Right lobe of liver (tissue), 6 donors: ENCODE results near the gene ZC3HAV1. TPM values are rescaled to one million over a fixed set of nuclear protein-coding genes. Genes with fewer than 3 reads are reported as not detected.
A peak's percentile ranks its signal among the peaks of the same experiment; 100 is the strongest.
"Not testable (repeated sequence)": the region's sequence is repeated elsewhere in the genome, so short reads cannot be mapped to it uniquely, and the experiment has no call there.

Experiments
- ATAC-seq, 4 donors: fragments of 200-7000 bp; cut with Tn5 transposase; one replicate each; pipeline ENCODE4 v1.9.1; 2020; ENCODE audit warnings: mild to moderate bottlenecking in 4 of 4, moderate library complexity in 4 of 4
- DNase-seq, 3 donors: peaks; one replicate each; pipeline ENCODE4 v3.0.0-alpha.2; 2020
- H3K27ac ChIP-seq, 3 donors: fragments of 200-600 bp; one replicate each; pipeline ENCODE4 v1.8.0; 2022
- H3K27me3 ChIP-seq, 2 donors: fragments of 200-600 bp; one replicate each; pipeline ENCODE4 v1.8.0; 2022
- H3K36me3 ChIP-seq, 4 donors: fragments of 200-600 bp; sonication (generic) in 1 of 4; one replicate each; pipeline versions ENCODE4 v1.5.1 to v1.8.0; 2017 to 2022; ENCODE audit warnings: control low read depth in 1 of 4
- H3K4me1 ChIP-seq, 4 donors: fragments of 200-600 bp; sonication (generic) in 1 of 4; one replicate each; pipeline versions ENCODE4 v1.5.1 to v1.8.0; 2017 to 2022; ENCODE audit warnings: control low read depth in 1 of 4
- H3K4me3 ChIP-seq, 3 donors: fragments of 200-600 bp; one replicate each; pipeline ENCODE4 v1.8.0; 2022
- H3K9me3 ChIP-seq, 4 donors: fragments of 200-600 bp; sonication (generic) in 1 of 4; one replicate each; pipeline versions ENCODE4 v1.5.1 to v1.8.0; 2017 to 2022; ENCODE audit warnings: control low read depth in 1 of 4
- POLR2A ChIP-seq: fragments of 450-650 bp; IDR thresholded peaks from one replicate; pipeline ENCODE4 v1.6.1; 2017; ENCODE audit warnings: antibody characterized with exemption, mild to moderate bottlenecking
- WGBS: methylation state at CpG from one replicate; pipeline ENCODE4 v1.1.6; 2018; ENCODE audit warnings: low coverage, low lambda C conversion rate; ENCODE audit not compliant: insufficient coverage; ENCODE audit errors: missing lambda C conversion rate; 5-methylcytosine and 5-hydroxymethylcytosine counted together
- intact Hi-C, 2 donors: fragments of 100-400 bp; cut with DNase I; formaldehyde crosslinking; loops; one replicate each; pipeline versions ENCODE4 v1.11.2 to v1.14.1; 2022
- total RNA-seq, 6 experiments: library from RNA; depleted of rRNA in 2 of 6; stranded (reverse); fragments of >200 nt in 2 of 6; fragmentation: NEBNext Ultra II Directional in 3 of 6; extraction: Animal tissue kit (Norgen Biotek cat#: 25700) in 3 of 6; gene quantifications; one replicate each; pipeline versions ENCODE4 v1.1.0 to v1.2.4, GENCODE V29; 2016 to 2023
- TF ChIP-seq, protein P1 (sequence below), 4 donors: fragments of 200-600 bp in 3 of 4; fragments of 450-650 bp in 1 of 4; IDR thresholded peaks; one replicate each; pipeline versions ENCODE4 v1.5.1 to v1.8.0; 2016 to 2022; ENCODE audit warnings: antibody characterized with exemption in 4 of 4, mild to moderate bottlenecking in 2 of 4
- donor health status: DM: no; HTN: yes; CAD: no.
- donor health status: DM: no; HTN: no; CAD: no.
- donor health status: DM: no; HTN: no; CAD: no.
- donor health status: DM: no; HTN: yes; CAD: no.
- donor health status: DM: no; HTN: yes; CAD: no.

ZC3HAV1 gene
- total RNA-seq, 6 experiments from 2014 or later: 12.3 to 20.6 (median 17.7) TPM

DNA sequence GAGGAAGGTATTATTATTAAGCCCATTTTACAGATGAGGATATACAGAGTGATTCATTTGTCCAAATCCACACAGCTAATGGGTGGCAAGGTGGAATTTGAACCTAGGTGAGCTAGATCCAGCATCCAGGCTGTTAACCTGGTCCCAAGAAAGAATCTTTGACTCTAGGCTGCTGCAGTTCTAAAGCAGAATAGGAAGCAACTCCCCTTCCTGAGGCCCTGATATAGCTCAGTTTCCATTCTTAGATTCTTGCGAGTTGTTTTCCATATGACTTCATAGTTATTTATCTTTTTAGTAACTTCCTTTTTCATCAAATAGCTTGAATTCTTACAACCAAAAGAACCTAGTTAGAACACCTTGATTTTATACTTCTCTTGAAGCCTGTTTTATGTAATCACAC, 49.6 kb downstream of the ZC3HAV1 start:
- Histone ChIP-seq H3K27ac (no peak overlapping the region), H3K9me3 (no peaks in the 10 kb centered on the region), H3K27me3 (no peaks in the 10 kb centered on the region), H3K4me3 (no peak overlapping the region), H3K4me1 (peaks cover 0 to 5% (median 0%) of the 10 kb centered on the region in 4 donors), H3K36me3 (peaks cover 0 to 55% (median 14%) of the 10 kb centered on the region in 4 donors)
- TF ChIP-seq, protein P1, sequence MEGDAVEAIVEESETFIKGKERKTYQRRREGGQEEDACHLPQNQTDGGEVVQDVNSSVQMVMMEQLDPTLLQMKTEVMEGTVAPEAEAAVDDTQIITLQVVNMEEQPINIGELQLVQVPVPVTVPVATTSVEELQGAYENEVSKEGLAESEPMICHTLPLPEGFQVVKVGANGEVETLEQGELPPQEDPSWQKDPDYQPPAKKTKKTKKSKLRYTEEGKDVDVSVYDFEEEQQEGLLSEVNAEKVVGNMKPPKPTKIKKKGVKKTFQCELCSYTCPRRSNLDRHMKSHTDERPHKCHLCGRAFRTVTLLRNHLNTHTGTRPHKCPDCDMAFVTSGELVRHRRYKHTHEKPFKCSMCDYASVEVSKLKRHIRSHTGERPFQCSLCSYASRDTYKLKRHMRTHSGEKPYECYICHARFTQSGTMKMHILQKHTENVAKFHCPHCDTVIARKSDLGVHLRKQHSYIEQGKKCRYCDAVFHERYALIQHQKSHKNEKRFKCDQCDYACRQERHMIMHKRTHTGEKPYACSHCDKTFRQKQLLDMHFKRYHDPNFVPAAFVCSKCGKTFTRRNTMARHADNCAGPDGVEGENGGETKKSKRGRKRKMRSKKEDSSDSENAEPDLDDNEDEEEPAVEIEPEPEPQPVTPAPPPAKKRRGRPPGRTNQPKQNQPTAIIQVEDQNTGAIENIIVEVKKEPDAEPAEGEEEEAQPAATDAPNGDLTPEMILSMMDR (IDR thresholded peaks at IDR 0.05): no peak
- no peak for TF ChIP-seq POLR2A
- DNase-seq: no peak
- intact Hi-C loops: loop anchor here in 1 of 2 donors (10.0 kb wide), 1 partner anchor 45 kb away; no protein-coding TSS in a partner anchor
- peak in 1 of 4 donors; percentile 37 for ATAC-seq
- WGBS: 33% methylated on average over 1 of the region's 1 CpG

- intact Hi-C loops: no loop called here
- 58% methylated on average over 5 of the region's 5 CpGs for WGBS
- DNase-seq: no peak
- Histone ChIP-seq H3K4me3 (no peak overlapping the region), H3K27me3 (no peaks in the 10 kb centered on the region), H3K9me3 (no peaks in the 10 kb centered on the region), H3K36me3 (peaks cover 0 to 55% (median 15%) of the 10 kb centered on the region in 4 donors), H3K4me1 (no peaks in the 10 kb centered on the region), H3K27ac (no peak overlapping the region)
- TF ChIP-seq POLR2A: no peak
- TF ChIP-seq, protein P1 (IDR thresholded peaks at IDR 0.05): no peak
- ATAC-seq: peak in 1 of 4 donors; percentile 28
These were observed 50.6 kb downstream of the ZC3HAV1 start for GRCh38 chr7:139058943-139059342.

DNA sequence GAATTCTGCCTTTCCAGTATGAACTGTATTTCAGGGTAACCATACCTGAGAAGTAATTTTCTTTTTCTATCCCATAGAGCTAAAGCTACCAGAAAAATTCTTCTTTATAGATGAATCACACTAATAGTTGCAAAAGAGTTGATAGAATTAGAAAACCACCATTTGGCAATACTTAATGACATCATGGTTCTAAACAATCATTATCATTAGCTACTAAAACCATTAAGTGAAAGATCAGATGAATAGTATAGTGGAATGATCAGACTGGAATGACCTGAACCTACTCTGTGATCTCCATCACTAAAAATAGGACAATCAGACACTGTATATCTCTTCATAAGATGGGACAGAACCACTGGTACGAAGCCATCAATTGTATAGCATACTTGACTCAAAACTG, 53.8 kb downstream of the ZC3HAV1 start:
- Histone ChIP-seq H3K9me3 (no peaks in the 10 kb centered on the region), H3K27ac (no peak overlapping the region), H3K4me3 (no peak overlapping the region), H3K36me3 (peaks cover 2 to 57% (median 10%) of the 10 kb centered on the region in 4 donors), H3K27me3 (no peaks in the 10 kb centered on the region), H3K4me1 (no peaks in the 10 kb centered on the region)
- ATAC-seq (no peak), DNase-seq (no peak)
- intact Hi-C loops: no loop called here
- WGBS: 89% methylated on average over 1 of the region's 1 CpG
- TF ChIP-seq, protein P1 (IDR thresholded peaks at IDR 0.05): no peak
- TF ChIP-seq POLR2A: no peak

DNA sequence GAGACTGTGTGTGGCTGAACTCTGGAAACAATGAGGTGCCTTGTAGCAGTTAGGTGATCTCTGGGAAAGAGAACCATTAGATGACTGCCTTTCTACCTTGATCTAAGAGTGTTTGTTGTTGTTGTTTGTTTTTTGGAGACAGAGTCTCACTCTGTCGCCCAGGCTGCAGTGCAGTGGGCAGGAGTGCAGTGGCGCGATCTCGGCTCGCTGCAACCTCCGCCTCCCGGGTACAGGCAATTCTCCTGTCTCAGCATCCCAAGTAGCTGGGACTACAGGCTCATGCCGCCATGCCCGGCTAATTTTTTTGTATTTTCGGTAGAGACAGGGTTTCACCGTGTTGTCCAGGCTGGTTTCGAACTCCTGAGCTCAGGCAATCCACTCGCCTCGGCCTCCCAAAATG, 54.9 kb downstream of the ZC3HAV1 start:
- H3K27me3 ChIP-seq, intact Hi-C loops, H3K4me1 ChIP-seq, H3K9me3 ChIP-seq, ATAC-seq, DNase-seq, H3K4me3 ChIP-seq, H3K27ac ChIP-seq: not testable (repeated sequence)
- WGBS: 98% methylated on average over 7 of the region's 14 CpGs
- H3K36me3 ChIP-seq: peaks cover 5 to 65% (median 14%) of the 10 kb centered on the region in 4 donors

- Histone ChIP-seq H3K4me3 (no peak overlapping the region), H3K9me3 (no peaks in the 10 kb centered on the region), H3K27me3 (no peaks in the 10 kb centered on the region), H3K4me1 (no peaks in the 10 kb centered on the region), H3K36me3 (peaks cover 5 to 68% (median 17%) of the 10 kb centered on the region in 4 donors), H3K27ac (no peak overlapping the region)
- intact Hi-C loops: no loop called here
- no peak for DNase-seq
- ATAC-seq: peak in 1 of 4 donors; percentile 16
- TF ChIP-seq, protein P1 (IDR thresholded peaks at IDR 0.05): no peak
- no peak for TF ChIP-seq POLR2A
- 100% methylated on average over 1 of the region's 2 CpGs for WGBS
These were observed 55.4 kb downstream of the ZC3HAV1 start for GRCh38 chr7:139054101-139054500.
